EH (cell line): ENCODE data around the gene USP49.

ENCODE experiments used
- DNase-seq: peaks from one replicate; pipeline ENCODE4 v3.0.0-alpha.2; 2015; ENCODE audit warnings: low read depth

USP49 gene

GRCh38 chr6:41874741-41875140, 20.4 kb downstream of the USP49 start:
- no peak for DNase-seq

GRCh38 chr6:41872147-41872546, 23.0 kb downstream of the USP49 start:
- DNase-seq, result no peak

- no peak for DNase-seq
Observed at GRCh38 chr6:41871691-41872090, 23.5 kb downstream of the USP49 start.

- DNase-seq, result no peak
Observed at GRCh38 chr6:41859356-41859755, 35.8 kb downstream of the USP49 start.

- no peak for DNase-seq
Observed at GRCh38 chr6:41858703-41859102, 36.5 kb downstream of the USP49 start.

- no peak for DNase-seq
Observed at GRCh38 chr6:41850861-41851260, 44.3 kb downstream of the USP49 start.

- peak; percentile 97 for DNase-seq
Observed at GRCh38 chr6:41846666-41847237, 48.4 kb downstream of the USP49 start.

- DNase-seq, result no peak
Observed at GRCh38 chr6:41843178-41843577, 52.0 kb downstream of the USP49 start.

- DNase-seq, result no peak
Observed at GRCh38 chr6:41840326-41840725, 54.8 kb downstream of the USP49 start.

- DNase-seq, result no peak
Observed at GRCh38 chr6:41836660-41837052, 58.5 kb downstream of the USP49 start.

- no peak for DNase-seq
Observed at GRCh38 chr6:41836022-41836659, 59.0 kb downstream of the USP49 start.

- no peak for DNase-seq
Observed at GRCh38 chr6:41832263-41832662, 62.9 kb downstream of the USP49 start.

GRCh38 chr6:41826343-41827022, 68.7 kb downstream of the USP49 start:
- DNase-seq, result no peak

GRCh38 chr6:41824571-41825569, 70.3 kb downstream of the USP49 start:
- DNase-seq, result peak; percentile 13

GRCh38 chr6:41823178-41823577, 72.0 kb downstream of the USP49 start:
- DNase-seq, result no peak

GRCh38 chr6:41822021-41822420, 73.2 kb downstream of the USP49 start:
- DNase-seq, result no peak

- no peak for DNase-seq
Observed at GRCh38 chr6:41821266-41821665, 73.9 kb downstream of the USP49 start.

- DNase-seq, result no peak
Observed at GRCh38 chr6:41818271-41819054, 76.7 kb downstream of the USP49 start.

GRCh38 chr6:41815587-41815986, 79.6 kb downstream of the USP49 start:
- no peak for DNase-seq

- no peak for DNase-seq
Observed at GRCh38 chr6:41814629-41815028, 80.5 kb downstream of the USP49 start.

- no peak for DNase-seq
Observed at GRCh38 chr6:41813956-41814355, 81.2 kb downstream of the USP49 start.

GRCh38 chr6:41813469-41813868, 81.7 kb downstream of the USP49 start:
- DNase-seq, result no peak
